NCI-H2107 treated with DMSO at 0.1 percent for 48 hours (cell line): Measurements from ENCODE around the gene TPO.
"Not testable (repeated sequence)": the region's sequence is repeated elsewhere in the genome, so short reads cannot be mapped to it uniquely, and the experiment has no call there.

Experiments
- DNase-seq: peaks from one replicate; lab custom pipeline; 2025; ENCODE audit not compliant: unreplicated experiment; lab: John Stamatoyannopoulos, UW

TPO gene

GRCh38 chr2:1413156-1413710, at the start of gene TPO:
Gene TPO (plus strand): TSS chr2:1413463. CDS start chr2:1414409, 946 bp downstream.
- DNase-seq, result no peak

- DNase-seq, result peak; percentile 85
Observed at GRCh38 chr2:1366546-1367134, 46.6 kb upstream of the TPO start.

GRCh38 chr2:1367601-1368000, 45.7 kb upstream of the TPO start:
- no peak for DNase-seq

- DNase-seq, result no peak
Observed at GRCh38 chr2:1369905-1370304, 43.4 kb upstream of the TPO start.

- no peak for DNase-seq
Observed at GRCh38 chr2:1370461-1370860, 42.8 kb upstream of the TPO start.

- DNase-seq, result no peak
Observed at GRCh38 chr2:1371082-1371481, 42.2 kb upstream of the TPO start.

GRCh38 chr2:1373830-1374229, 39.4 kb upstream of the TPO start:
- DNase-seq, result no peak

GRCh38 chr2:1374287-1374686, 39.0 kb upstream of the TPO start:
- DNase-seq, result no peak

- DNase-seq, result no peak
Observed at GRCh38 chr2:1375794-1376193, 37.5 kb upstream of the TPO start.

GRCh38 chr2:1377473-1377872, 35.8 kb upstream of the TPO start:
- DNase-seq, result no peak

- no peak for DNase-seq
Observed at GRCh38 chr2:1378456-1379150, 34.7 kb upstream of the TPO start.

GRCh38 chr2:1381644-1382043, 31.6 kb upstream of the TPO start:
- DNase-seq, result no peak

GRCh38 chr2:1387954-1388725, 25.1 kb upstream of the TPO start:
- DNase-seq, result not testable (repeated sequence)

GRCh38 chr2:1390118-1390517, 23.1 kb upstream of the TPO start:
- not testable (repeated sequence) for DNase-seq

- DNase-seq, result no peak
Observed at GRCh38 chr2:1393321-1393720, 19.9 kb upstream of the TPO start.

GRCh38 chr2:1394709-1395408, 18.4 kb upstream of the TPO start:
- DNase-seq, result no peak

- no peak for DNase-seq
Observed at GRCh38 chr2:1397350-1397749, 15.9 kb upstream of the TPO start.

- no peak for DNase-seq
Observed at GRCh38 chr2:1398191-1398590, 15.1 kb upstream of the TPO start.

GRCh38 chr2:1400943-1401735, 12.1 kb upstream of the TPO start:
- no peak for DNase-seq

- DNase-seq, result no peak
Observed at GRCh38 chr2:1402064-1402463, 11.2 kb upstream of the TPO start.
